Retinal pigment epithelial cell (primary cell): Measurements from ENCODE around the gene PPP1R3G.

ENCODE experiments used
- DNase-seq: peaks from one replicate; pipeline ENCODE4 v3.0.0-alpha.2; 2010; ENCODE audit warnings: low read depth
- H3K4me3 ChIP-seq: 2 replicates; pipeline ENCODE4 v1.5.1; 2011; ENCODE audit warnings: mild to moderate bottlenecking, low read length, control low read depth, moderate library complexity
- TF ChIP-seq, protein P1 (sequence below): conservative IDR thresholded peaks from 2 replicates; pipeline ENCODE4 v1.5.1; 2011; ENCODE audit warnings: low read depth, low read length, control low read depth, inconsistent platforms

Gene PPP1R3G

DNA sequence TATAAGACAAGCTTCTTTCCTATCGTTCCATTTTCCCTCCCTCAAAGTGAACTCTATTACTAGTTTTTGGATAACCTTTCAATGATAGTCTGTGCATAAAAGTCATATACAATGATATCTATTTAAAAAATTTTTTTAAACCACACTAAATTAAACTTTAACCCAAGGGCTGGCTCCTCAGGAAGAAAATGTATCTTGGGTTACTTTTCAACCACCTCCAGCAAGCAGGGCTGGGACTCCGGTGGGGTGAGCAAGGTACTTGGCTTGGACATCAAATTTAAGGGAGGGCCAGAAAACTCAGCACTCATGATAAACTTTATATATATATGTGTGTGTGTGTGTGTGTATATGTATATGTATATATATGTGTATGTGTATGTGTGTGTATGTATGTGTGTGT, 13.9 kb upstream of the PPP1R3G start:
- TF ChIP-seq, protein P1, sequence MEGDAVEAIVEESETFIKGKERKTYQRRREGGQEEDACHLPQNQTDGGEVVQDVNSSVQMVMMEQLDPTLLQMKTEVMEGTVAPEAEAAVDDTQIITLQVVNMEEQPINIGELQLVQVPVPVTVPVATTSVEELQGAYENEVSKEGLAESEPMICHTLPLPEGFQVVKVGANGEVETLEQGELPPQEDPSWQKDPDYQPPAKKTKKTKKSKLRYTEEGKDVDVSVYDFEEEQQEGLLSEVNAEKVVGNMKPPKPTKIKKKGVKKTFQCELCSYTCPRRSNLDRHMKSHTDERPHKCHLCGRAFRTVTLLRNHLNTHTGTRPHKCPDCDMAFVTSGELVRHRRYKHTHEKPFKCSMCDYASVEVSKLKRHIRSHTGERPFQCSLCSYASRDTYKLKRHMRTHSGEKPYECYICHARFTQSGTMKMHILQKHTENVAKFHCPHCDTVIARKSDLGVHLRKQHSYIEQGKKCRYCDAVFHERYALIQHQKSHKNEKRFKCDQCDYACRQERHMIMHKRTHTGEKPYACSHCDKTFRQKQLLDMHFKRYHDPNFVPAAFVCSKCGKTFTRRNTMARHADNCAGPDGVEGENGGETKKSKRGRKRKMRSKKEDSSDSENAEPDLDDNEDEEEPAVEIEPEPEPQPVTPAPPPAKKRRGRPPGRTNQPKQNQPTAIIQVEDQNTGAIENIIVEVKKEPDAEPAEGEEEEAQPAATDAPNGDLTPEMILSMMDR = no peak
- H3K4me3 ChIP-seq = no peak overlapping the region
- no peak for DNase-seq

GRCh38 chr6:5072440-5072839, 12.7 kb upstream of the PPP1R3G start:
- H3K4me3 ChIP-seq = no peak overlapping the region
- DNase-seq = no peak
- TF ChIP-seq, protein P1 = no peak

GRCh38 chr6:5073992-5074391, 11.1 kb upstream of the PPP1R3G start:
- TF ChIP-seq, protein P1 = no peak
- H3K4me3 ChIP-seq = no peak overlapping the region
- DNase-seq = no peak

DNA sequence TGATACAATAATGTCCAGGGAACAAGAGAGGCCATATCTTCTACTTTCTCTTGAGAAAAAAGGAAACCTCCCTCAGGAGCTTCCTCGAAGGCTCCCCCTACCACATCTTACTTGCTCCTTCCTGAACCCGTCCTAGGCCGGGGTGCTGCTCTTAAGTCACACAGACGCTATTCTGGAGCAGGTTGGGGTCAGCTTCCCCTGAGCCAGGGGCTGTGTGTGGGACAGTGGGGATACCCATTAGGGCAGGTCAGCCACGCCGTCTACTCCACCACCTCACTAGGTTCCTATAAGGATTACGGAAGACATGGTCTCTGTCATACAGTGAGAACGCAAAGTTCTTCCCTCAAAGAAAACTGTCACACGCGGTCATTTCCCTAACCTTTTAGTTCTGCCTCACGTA, 8.2 kb upstream of the PPP1R3G start:
- DNase-seq = no peak
- no peak overlapping the region for H3K4me3 ChIP-seq
- TF ChIP-seq, protein P1 = no peak

DNA sequence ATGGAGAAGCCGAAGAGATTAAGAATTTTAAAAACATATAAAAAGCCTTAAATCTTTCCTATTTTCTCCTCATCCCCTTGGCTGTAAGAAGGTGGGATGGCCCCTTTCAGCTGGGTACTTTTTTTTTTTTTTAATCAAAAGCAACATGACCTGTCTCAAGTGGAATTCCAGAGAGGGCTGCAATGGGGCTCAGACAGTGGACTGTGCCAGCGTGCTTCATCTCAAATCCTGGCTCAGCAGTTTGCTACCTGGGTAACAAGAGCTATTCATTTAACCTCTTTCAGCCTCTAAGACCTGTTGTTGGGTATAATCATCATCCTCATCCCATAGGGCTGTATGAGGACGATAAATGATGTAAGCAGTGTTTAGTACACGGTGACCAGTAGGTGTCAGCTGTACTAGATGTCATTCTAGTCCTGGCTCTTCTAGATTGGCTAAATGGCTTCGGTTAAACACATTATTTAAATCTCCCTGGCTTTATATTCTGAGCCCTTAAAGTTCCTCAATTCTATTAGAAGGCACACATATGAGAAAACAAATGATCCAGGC, 6.9 kb upstream of the PPP1R3G start:
- no peak for DNase-seq
- TF ChIP-seq, protein P1 = peak; percentile 32
- H3K4me3 ChIP-seq = no peak overlapping the region

DNA sequence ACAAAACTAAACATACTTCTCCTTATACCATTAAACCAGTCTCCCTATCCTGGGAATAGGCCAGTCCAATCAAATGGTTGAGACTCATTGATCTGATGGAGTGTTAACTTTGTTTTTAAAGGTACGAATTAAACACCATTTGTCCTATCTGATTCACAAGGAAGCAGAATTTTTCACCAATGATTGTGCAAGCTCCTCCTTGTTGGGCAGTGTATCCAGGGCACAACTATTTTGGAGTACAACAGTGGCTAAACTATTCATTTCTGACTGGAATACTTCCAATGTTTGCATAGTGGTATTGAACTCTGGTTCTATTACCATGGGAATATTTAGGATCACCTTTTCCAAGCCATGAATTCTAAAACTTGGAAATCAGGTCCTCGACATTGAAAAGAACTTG, 5.4 kb upstream of the PPP1R3G start:
- no peak for DNase-seq
- TF ChIP-seq, protein P1 = no peak

GRCh38 chr6:5080574-5080973, 4.6 kb upstream of the PPP1R3G start:
- no peak for DNase-seq
- H3K4me3 ChIP-seq = no peak overlapping the region
- TF ChIP-seq, protein P1 = no peak

More for the DNA sequence above, 5.4 kb upstream of the PPP1R3G start:
- H3K4me3 ChIP-seq = no peak overlapping the region
